ENCODE measurements around the gene IRAK2. TPM values are rescaled to one million over a fixed set of nuclear protein-coding genes. Genes with fewer than 3 reads are reported as not detected.

The IRAK2 gene
- total RNA-seq, 1 experiment from 2014 or later, result 0.34 TPM

DNA sequence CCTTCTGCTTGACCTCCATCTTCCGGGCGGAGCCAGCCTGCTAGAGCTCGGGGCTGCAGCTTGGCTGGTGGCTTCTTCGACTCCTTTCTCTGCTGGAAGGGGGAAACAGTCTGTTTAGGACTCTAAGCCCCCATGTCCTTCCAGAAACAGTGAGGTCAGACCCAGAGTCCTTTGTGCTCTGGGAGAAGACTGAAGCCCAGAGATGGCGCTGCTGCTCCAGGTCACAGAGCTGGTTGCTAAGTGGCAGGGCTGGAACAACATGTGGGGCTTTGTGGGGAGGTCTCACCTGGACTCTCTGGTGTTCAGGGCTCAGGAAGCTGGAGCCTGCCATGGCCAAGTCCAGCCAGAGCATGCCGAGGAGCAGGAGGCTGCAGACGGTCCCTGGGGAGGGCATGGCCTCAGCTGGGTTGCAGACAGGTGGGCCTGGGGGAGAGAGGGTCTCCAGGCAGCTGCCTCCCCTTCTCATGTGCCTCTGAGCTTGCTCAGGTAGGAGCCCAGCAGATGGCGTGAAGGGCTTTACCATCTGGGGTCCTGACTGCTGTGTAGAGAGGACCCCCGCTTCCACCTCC is 125.2 kb downstream of the IRAK2 start:
- TF ChIP-seq EZH2 (IDR thresholded peaks at IDR 0.05; ENCODE audit: borderline replicate concordance, low read depth, low read length, poor library complexity, severe bottlenecking), result no peak
- TF ChIP-seq CTCF (conservative IDR thresholded peaks at IDR 0.05; ENCODE audit: low read depth, low read length), result no peak
- DNase-seq (ENCODE audit: low spot score), result no peak
- ChIA-PET CTCF (no interaction called here), POLR2A (ENCODE audit: low non-redundant PET) (no interaction called here)
- no peaks in the 10 kb centered on the region for H3K9me3 ChIP-seq (ENCODE audit: low read depth, low read length, poor library complexity, severe bottlenecking)
- H3K36me3 ChIP-seq (ENCODE audit: insufficient read depth, low read length, poor library complexity, severe bottlenecking), result peaks cover 3% of the 10 kb centered on the region
- intact Hi-C loops (cut with micrococcal nuclease; ENCODE audit: unreplicated experiment), result no loop called here
- no peak overlapping the region for H3K4me3 ChIP-seq (ENCODE audit: low read depth, low read length, poor library complexity, severe bottlenecking)
- BruUV-seq (replicated peaks), result no TSS peak
- H3K27me3 ChIP-seq (replicated peaks; ENCODE audit: insufficient read depth, low read depth, low read length, poor library complexity), result no peaks in the 10 kb centered on the region
- no peaks in the 10 kb centered on the region for H3K4me1 ChIP-seq (ENCODE audit: insufficient read depth, low read length, poor library complexity, severe bottlenecking)
- H3K27ac ChIP-seq (ENCODE audit: low read depth, low read length, poor library complexity, severe bottlenecking), result no peak overlapping the region

- Histone ChIP-seq H3K27ac (ENCODE audit: low read depth, low read length, poor library complexity, severe bottlenecking) (no peak overlapping the region), H3K27me3 (replicated peaks; ENCODE audit: insufficient read depth, low read depth, low read length, poor library complexity) (no peaks in the 10 kb centered on the region), H3K9me3 (ENCODE audit: low read depth, low read length, poor library complexity, severe bottlenecking) (no peaks in the 10 kb centered on the region), H3K4me1 (ENCODE audit: insufficient read depth, low read length, poor library complexity, severe bottlenecking) (no peaks in the 10 kb centered on the region), H3K36me3 (ENCODE audit: insufficient read depth, low read length, poor library complexity, severe bottlenecking) (peaks cover 6% of the 10 kb centered on the region), H3K4me3 (ENCODE audit: low read depth, low read length, poor library complexity, severe bottlenecking) (no peak overlapping the region)
- ChIA-PET CTCF (no interaction called here), POLR2A (ENCODE audit: low non-redundant PET) (no interaction called here)
- no peak for DNase-seq (ENCODE audit: low spot score)
- TF ChIP-seq CTCF (conservative IDR thresholded peaks at IDR 0.05; ENCODE audit: low read depth, low read length), result no peak
- no peak for TF ChIP-seq EZH2 (IDR thresholded peaks at IDR 0.05; ENCODE audit: borderline replicate concordance, low read depth, low read length, poor library complexity, severe bottlenecking)
- BruUV-seq (replicated peaks), result no TSS peak
- intact Hi-C loops (cut with micrococcal nuclease; ENCODE audit: unreplicated experiment), result no loop called here
Observed at GRCh38 chr3:10290481-10291176, 125.9 kb downstream of the IRAK2 start.

- no peaks in the 10 kb centered on the region for H3K27me3 ChIP-seq (replicated peaks; ENCODE audit: insufficient read depth, low read depth, low read length, poor library complexity)
- H3K4me3 ChIP-seq (ENCODE audit: low read depth, low read length, poor library complexity, severe bottlenecking), result no peak overlapping the region
- CTCF ChIA-PET, result no interaction called here
- peaks cover 6% of the 10 kb centered on the region for H3K36me3 ChIP-seq (ENCODE audit: insufficient read depth, low read length, poor library complexity, severe bottlenecking)
- TF ChIP-seq EZH2 (IDR thresholded peaks at IDR 0.05; ENCODE audit: borderline replicate concordance, low read depth, low read length, poor library complexity, severe bottlenecking) (no peak), CTCF (conservative IDR thresholded peaks at IDR 0.05; ENCODE audit: low read depth, low read length) (no peak)
- DNase-seq (ENCODE audit: low spot score), result no peak
- H3K4me1 ChIP-seq (ENCODE audit: insufficient read depth, low read length, poor library complexity, severe bottlenecking), result no peaks in the 10 kb centered on the region
- intact Hi-C loops (cut with micrococcal nuclease; ENCODE audit: unreplicated experiment), result no loop called here
- POLR2A ChIA-PET (ENCODE audit: low non-redundant PET), result no interaction called here
- H3K27ac ChIP-seq (ENCODE audit: low read depth, low read length, poor library complexity, severe bottlenecking), result no peak overlapping the region
- no peaks in the 10 kb centered on the region for H3K9me3 ChIP-seq (ENCODE audit: low read depth, low read length, poor library complexity, severe bottlenecking)
- no TSS peak for BruUV-seq (replicated peaks)
Observed at GRCh38 chr3:10291641-10292040, 126.9 kb downstream of the IRAK2 start.
